Psoas muscle (tissue), 8 donors: ENCODE results near the gene HSD17B8. TPM values are rescaled to one million over a fixed set of nuclear protein-coding genes. Genes with fewer than 3 reads are reported as not detected.

Experiments
- ATAC-seq, 4 donors: fragments of 200-7000 bp; cut with Tn5 transposase; one replicate each; pipeline ENCODE4 v1.9.1; 2020; ENCODE audit warnings: moderate library complexity in 3 of 4, mild to moderate bottlenecking in 2 of 4
- DNase-seq, 2 donors: peaks; one replicate each; pipeline ENCODE4 v3.0.0-alpha.2; 2020
- H3K27ac ChIP-seq: fragments of 200-600 bp; one replicate; pipeline ENCODE4 v1.8.0; 2022
- H3K27me3 ChIP-seq, 3 donors: fragments of 200-600 bp in 1 of 3; one replicate each; pipeline versions ENCODE4 v1.6.1 to v1.8.0; 2013 to 2022; ENCODE audit warnings: low read length in 2 of 3, mild to moderate bottlenecking in 2 of 3, moderate library complexity in 1 of 3; ENCODE audit not compliant: insufficient read depth in 3 of 3
- H3K36me3 ChIP-seq, 2 donors: fragments of 200-600 bp in 1 of 2; one replicate each; pipeline versions ENCODE4 v1.6.1 to v1.8.0; 2013 to 2022; ENCODE audit warnings: low read depth in 1 of 2, mild to moderate bottlenecking in 1 of 2, moderate library complexity in 1 of 2; ENCODE audit not compliant: insufficient read depth in 1 of 2
- H3K4me1 ChIP-seq: fragments of 200-600 bp; one replicate; pipeline ENCODE4 v1.8.0; 2022
- H3K4me3 ChIP-seq: fragments of 200-600 bp; one replicate; pipeline ENCODE4 v1.8.0; 2022; ENCODE audit warnings: mild to moderate bottlenecking
- H3K9me3 ChIP-seq: fragments of 200-600 bp; one replicate; pipeline ENCODE4 v1.8.0; 2022
- CTCF ChIP-seq: fragments of 200-600 bp; IDR thresholded peaks from one replicate; pipeline ENCODE4 v1.8.0; 2022; ENCODE audit warnings: antibody characterized with exemption
- WGBS, 3 donors: extraction: QIAGEN DNeasy Blood & Tissue Kit; methylation state at CpG; one replicate each; pipeline versions ENCODE4 v1.1.6 to v1.1.7; 2013; 5-methylcytosine and 5-hydroxymethylcytosine counted together
- intact Hi-C, 2 donors: fragments of 100-400 bp; cut with DNase I; formaldehyde crosslinking; loops; one replicate each; pipeline versions ENCODE4 v1.11.0 to v1.14.2; 2022
- polyA plus RNA-seq, 3 donors: library from polyadenylated mRNA; stranded (reverse); fragments of 200-250 nt; gene quantifications; one replicate each; pipeline ENCODE4 v1.2.3, GENCODE V29; 2013
- total RNA-seq, 4 donors: library from RNA; stranded (reverse); fragmentation: NEBNext Ultra II Directional in 2 of 4; extraction: Animal tissue kit (Norgen Biotek cat#: 25700) in 2 of 4; gene quantifications; one replicate each; pipeline versions ENCODE4 v1.2.1 to v1.2.4, GENCODE V29; 2021 to 2023
- donor health status: healthy with polysubstance abuse.
- donor health status: DM: no; HTN: no; CAD: no; lungs with moderate emphysema.
- donor health status: Bipolar disorder and iron deficiency.
- donor health status: healthy.
- donor health status: DM: yes; HTN: yes; CAD: no.
- donor health status: DM: no; HTN: no; CAD: no.
- donor health status: DM: no; HTN: no; CAD: no.
- donor health status: DM: yes; HTN: yes; CAD: no.

Gene HSD17B8
- total and polyA plus RNA-seq, 7 donors = 5.3 to 18.9 (median 10.3) TPM

DNA sequence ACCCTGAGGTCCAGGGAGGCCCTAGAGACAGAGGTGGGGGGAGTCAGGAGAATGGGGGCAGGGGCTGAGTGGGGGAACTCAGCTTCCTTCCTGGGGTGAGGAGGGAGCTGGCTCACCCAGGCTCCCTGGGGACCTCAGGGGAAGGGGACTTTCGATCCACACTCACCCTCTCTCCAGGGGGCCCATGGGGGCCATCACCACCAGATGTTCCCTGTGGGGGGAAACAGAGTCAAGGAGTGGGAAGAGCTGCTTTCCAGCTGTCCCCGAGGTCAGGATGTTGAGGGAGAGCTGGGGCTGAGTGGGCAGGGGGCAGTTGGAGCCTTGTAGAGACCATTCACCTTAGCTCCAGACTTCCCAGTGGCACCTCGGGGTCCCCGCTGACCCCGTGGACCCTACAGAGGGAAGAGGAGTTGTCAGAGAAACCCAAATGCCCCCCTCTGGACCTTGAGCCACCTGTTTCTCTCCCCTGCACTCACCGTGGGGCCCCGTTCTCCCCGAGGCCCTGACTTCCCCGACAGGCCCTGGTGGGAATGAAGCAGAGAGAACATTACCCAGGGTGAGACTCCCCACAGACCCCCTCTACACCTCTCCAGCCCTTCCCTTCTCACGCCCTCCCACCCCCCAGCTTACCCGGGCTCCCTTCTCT, 30.8 kb upstream of the HSD17B8 start:
- TF ChIP-seq CTCF = no peak
- Histone ChIP-seq H3K27me3 (no peaks in the 10 kb centered on the region), H3K4me1 (no peaks in the 10 kb centered on the region), H3K36me3 (no peaks in the 10 kb centered on the region), H3K9me3 (no peaks in the 10 kb centered on the region), H3K4me3 (no peak overlapping the region), H3K27ac (no peak overlapping the region)
- 53 to 67% (median 65%) methylated on average over 10 to 11 of the region's 11 CpGs for WGBS, 3 donors
- DNase-seq (no peak), ATAC-seq (no peak)
- intact Hi-C loops = no loop called here

DNA sequence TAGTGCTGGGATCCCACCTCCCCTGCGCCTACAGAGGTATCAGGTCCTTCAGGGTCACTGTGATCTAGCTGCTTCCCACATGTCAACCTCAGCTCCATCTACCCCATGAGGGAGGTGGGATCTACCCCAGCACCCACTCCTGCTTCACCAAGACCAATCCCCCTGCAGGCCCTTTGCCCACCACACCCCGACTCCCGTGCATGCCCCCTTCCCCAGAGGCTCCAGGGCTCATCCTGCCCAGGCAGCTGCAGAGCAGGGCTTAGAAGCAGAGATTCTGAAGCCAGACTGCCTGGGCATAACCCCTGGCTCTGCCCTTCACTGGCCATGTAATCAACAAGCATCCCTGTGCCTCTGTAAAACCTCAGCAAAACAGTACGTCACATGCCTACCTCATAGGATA, 29.7 kb upstream of the HSD17B8 start:
- intact Hi-C loops = no loop called here
- Histone ChIP-seq H3K36me3 (no peaks in the 10 kb centered on the region), H3K27ac (no peak overlapping the region), H3K9me3 (no peaks in the 10 kb centered on the region), H3K4me3 (no peak overlapping the region), H3K27me3 (no peaks in the 10 kb centered on the region), H3K4me1 (no peaks in the 10 kb centered on the region)
- DNase-seq (no peak), ATAC-seq (no peak)
- WGBS, 3 donors = 69 to 95% (median 85%) methylated on average over 4 of the region's 4 CpGs
- TF ChIP-seq CTCF = no peak

- Histone ChIP-seq H3K4me1 (no peaks in the 10 kb centered on the region), H3K27me3 (no peaks in the 10 kb centered on the region), H3K36me3 (no peaks in the 10 kb centered on the region), H3K27ac (no peak overlapping the region), H3K4me3 (no peak overlapping the region), H3K9me3 (no peaks in the 10 kb centered on the region)
- intact Hi-C loops = no loop called here
- TF ChIP-seq CTCF = no peak
- DNase-seq (no peak), ATAC-seq (no peak)
- WGBS, 3 donors = 82 to 83% (median 82%) methylated on average over 10 of the region's 10 CpGs
These were observed 28.9 kb upstream of the HSD17B8 start for GRCh38 chr6:33175436-33176069.

DNA sequence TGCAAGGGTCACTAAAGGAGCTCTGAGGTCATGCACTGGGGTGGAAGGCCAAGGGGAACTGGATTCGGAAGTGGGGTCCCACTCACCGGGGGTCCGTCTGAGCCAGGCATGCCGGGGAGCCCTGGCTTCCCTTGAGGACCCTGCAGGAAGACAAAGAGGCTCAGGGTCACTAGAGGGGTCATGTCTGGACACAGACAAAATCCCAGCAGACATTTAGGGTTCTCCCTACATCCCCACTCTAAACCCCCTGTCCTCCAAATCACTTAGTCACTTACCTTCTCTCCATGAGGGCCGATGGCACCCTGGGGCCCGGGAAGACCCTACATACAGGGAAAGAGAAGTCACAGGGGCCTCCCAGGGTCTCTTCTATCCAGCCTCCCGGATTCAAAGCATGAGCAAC, 27.5 kb upstream of the HSD17B8 start:
- H3K9me3 ChIP-seq = no peaks in the 10 kb centered on the region
- ATAC-seq (no peak), DNase-seq (peak in 1 of 2 donors; percentile 14)
- 92 to 94% (median 94%) methylated on average over 7 of the region's 7 CpGs for WGBS, 3 donors
- no peak for TF ChIP-seq CTCF
- no peaks in the 10 kb centered on the region for H3K27me3 ChIP-seq
- H3K4me3 ChIP-seq = no peak overlapping the region
- intact Hi-C loops = no loop called here
- H3K36me3 ChIP-seq = no peaks in the 10 kb centered on the region
- no peak overlapping the region for H3K27ac ChIP-seq
- no peaks in the 10 kb centered on the region for H3K4me1 ChIP-seq
